Thyroid gland (tissue), 4 donors: ENCODE measurements around the gene ODAD4. TPM values are rescaled to one million over a fixed set of nuclear protein-coding genes. Genes with fewer than 3 reads are reported as not detected.
A peak's percentile ranks its signal among the peaks of the same experiment; 100 is the strongest.

ENCODE experiments used
- DNase-seq, 2 donors: peaks; one replicate each; pipeline ENCODE4 v3.0.0-alpha.2; 2019
- H3K27ac ChIP-seq, 3 donors: fragments of 200-600 bp; sonication (generic); 1 replicate in 2 of 3; 2 replicates in 1 of 3; pipeline ENCODE4 v1.5.1; 2016 to 2019; ENCODE audit warnings: mild to moderate bottlenecking in 1 of 3, moderate library complexity in 1 of 3
- H3K27me3 ChIP-seq: fragments of 200-600 bp; sonication (generic); one replicate; pipeline ENCODE4 v1.5.1; 2019
- H3K36me3 ChIP-seq, 2 donors: fragments of 200-600 bp; sonication (generic); one replicate each; pipeline ENCODE4 v1.5.1; 2016 to 2019
- H3K4me1 ChIP-seq, 2 donors: fragments of 200-600 bp; sonication (generic); one replicate each; pipeline ENCODE4 v1.5.1; 2017 to 2019
- H3K4me3 ChIP-seq, 3 donors: fragments of 200-600 bp; sonication (generic); replicated peaks in 1 of 3; 1 replicate in 2 of 3; 2 replicates in 1 of 3; pipeline ENCODE4 v1.5.1; 2016; ENCODE audit warnings: mild to moderate bottlenecking in 1 of 3
- H3K9me3 ChIP-seq: fragments of 200-600 bp; sonication (generic); one replicate; pipeline ENCODE4 v1.5.1; 2017
- CTCF ChIP-seq, 6 experiments: fragments of 200-600 bp in 3 of 6; fragments of 450-650 bp in 3 of 6; sonication (generic) in 3 of 6; IDR thresholded peaks; one replicate each; pipeline ENCODE4 v1.5.1; 2016 to 2019; ENCODE audit warnings: antibody characterized with exemption in 6 of 6, mild to moderate bottlenecking in 2 of 6, inconsistent platforms in 1 of 6, moderate library complexity in 1 of 6
- POLR2A ChIP-seq, 2 donors: fragments of 450-650 bp; IDR thresholded peaks; one replicate each; pipeline ENCODE4 v1.6.1; 2017; ENCODE audit warnings: antibody characterized with exemption in 2 of 2, mild to moderate bottlenecking in 2 of 2, moderate library complexity in 1 of 2
- WGBS, 2 donors: methylation state at CpG; one replicate each; pipeline ENCODE4 v1.1.5; 2017; 5-methylcytosine and 5-hydroxymethylcytosine counted together
- intact Hi-C: fragments of 100-400 bp; cut with DNase I; formaldehyde crosslinking; loops from one replicate; pipeline ENCODE4 v1.15.1; 2023
- total RNA-seq, 4 donors: library from RNA; depleted of rRNA; stranded (reverse); fragments of >200 nt; gene quantifications; one replicate each; pipeline ENCODE4 v1.2.3, GENCODE V29; 2016

The ODAD4 gene
- total RNA-seq, 4 donors from 2014 or later = 3.0 to 8.2 (median 3.8) TPM

GRCh38 chr17:41962111-41962510, 31.7 kb downstream of the ODAD4 start:
- H3K27me3 ChIP-seq = no peaks in the 10 kb centered on the region
- no peak for TF ChIP-seq POLR2A (IDR thresholded peaks at IDR 0.05)
- TF ChIP-seq CTCF (IDR thresholded peaks at IDR 0.05) = no peak
- no peaks in the 10 kb centered on the region for H3K9me3 ChIP-seq
- H3K36me3 ChIP-seq = no peaks in the 10 kb centered on the region
- H3K27ac ChIP-seq = no peak overlapping the region
- 88 to 89% methylated on average over 5 of the region's 5 CpGs for WGBS, 2 donors
- H3K4me1 ChIP-seq = peaks cover 12 to 19% of the 10 kb centered on the region in 2 donors
- DNase-seq = no peak
- H3K4me3 ChIP-seq = no peak overlapping the region
- intact Hi-C loops = loop anchor here (5.0 to 10.0 kb wide), 2 partner anchors 155 to 227 kb away; partner anchors contain the start of gene HAP1

DNA sequence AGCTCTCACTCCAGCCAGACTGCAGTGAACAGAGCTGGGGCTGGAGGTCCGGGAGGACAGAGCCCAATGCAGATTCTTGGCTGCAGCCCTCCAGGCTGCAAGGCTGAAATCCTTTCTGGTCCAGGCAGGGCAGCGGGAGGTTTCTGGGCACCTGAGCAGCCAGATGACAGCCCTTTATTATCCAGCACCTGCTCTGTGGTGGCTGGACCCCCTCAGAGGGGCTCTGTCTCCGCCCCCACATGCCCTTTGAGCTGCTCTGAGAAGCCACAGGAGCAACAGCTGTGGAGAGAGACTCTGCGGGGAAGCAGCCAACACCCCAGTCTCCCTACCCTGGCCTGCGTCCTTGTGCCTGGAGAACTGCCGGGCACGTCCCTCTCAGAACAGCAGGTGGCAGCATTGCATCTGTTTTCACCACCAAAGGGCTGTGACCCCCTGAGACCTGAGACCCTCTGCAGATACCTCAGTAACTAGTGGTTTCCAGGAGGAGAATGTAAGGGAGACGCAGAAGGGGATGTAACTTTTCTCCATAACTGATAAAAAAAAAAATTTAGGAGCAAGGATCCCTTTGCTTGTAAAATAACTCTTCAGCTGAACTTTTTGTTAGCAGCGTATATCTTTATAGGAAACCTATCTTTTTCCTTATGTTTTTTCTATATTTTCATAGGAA, 32.5 kb downstream of the ODAD4 start:
- TF ChIP-seq POLR2A (IDR thresholded peaks at IDR 0.05) (no peak), CTCF (IDR thresholded peaks at IDR 0.05) (peak in 5 of 6 experiments; percentile 67 to 92 (median 81))
- Histone ChIP-seq H3K36me3 (no peaks in the 10 kb centered on the region), H3K27ac (no peak overlapping the region), H3K27me3 (no peaks in the 10 kb centered on the region), H3K9me3 (no peaks in the 10 kb centered on the region), H3K4me1 (peaks cover 18 to 26% of the 10 kb centered on the region in 2 donors), H3K4me3 (no peak overlapping the region)
- intact Hi-C loops = loop anchor here (5.0 to 10.0 kb wide), 2 partner anchors 154 to 228 kb away; partner anchors contain the start of gene HAP1
- DNase-seq = peak; percentile 73 to 76
- WGBS, 2 donors = 23 to 29% methylated on average over 8 to 9 of the region's 9 CpGs

DNA sequence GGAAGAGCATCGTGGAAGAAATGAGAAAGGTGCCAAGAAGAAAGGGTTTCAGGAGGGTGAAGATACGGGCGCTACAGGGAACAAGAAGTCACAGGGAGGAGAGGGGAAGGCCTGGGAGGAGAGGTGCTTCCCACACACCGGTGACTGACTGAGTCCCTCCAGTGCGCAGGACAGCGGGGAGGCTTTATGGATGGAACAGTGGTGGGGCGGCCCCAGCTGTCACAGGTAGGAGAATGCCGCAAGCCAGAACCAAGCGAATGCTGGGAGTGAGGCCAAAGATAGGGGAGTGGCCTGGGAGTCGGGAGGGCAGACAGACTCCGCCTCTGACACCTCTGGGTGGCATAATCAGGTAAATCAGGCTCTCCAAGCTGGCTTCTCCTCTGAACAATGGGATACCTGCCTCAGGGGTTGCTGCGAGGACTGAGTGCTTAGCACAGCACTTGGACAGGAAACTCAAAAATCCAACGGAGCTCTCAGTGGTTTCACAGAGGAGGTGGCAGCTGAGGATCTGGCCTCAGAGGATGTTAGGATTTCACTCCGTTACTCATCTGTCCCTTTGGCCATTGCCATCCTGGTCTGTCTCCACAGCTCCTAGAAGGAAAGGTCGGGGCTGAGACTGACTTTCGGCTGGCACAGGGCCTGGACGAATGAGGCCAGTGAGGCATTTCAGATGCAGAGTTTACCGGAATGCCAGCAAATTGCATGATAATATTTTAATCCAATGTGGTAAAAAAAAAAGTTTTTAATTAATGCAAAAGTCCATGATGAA, 35.5 kb downstream of the ODAD4 start:
- TF ChIP-seq POLR2A (IDR thresholded peaks at IDR 0.05) = peak in 1 of 2 donors; percentile 57
- TF ChIP-seq CTCF (IDR thresholded peaks at IDR 0.05) = peak in 1 of 6 experiments; percentile 8
- intact Hi-C loops = loop anchor here (10.0 kb wide), 1 partner anchor 231 kb away; the partner anchor contains the start of gene HAP1
- peak; percentile 93 to 94 for DNase-seq
- WGBS, 2 donors = 2% methylated on average over 16 to 17 of the region's 18 CpGs
- H3K36me3 ChIP-seq = peaks cover 0 to 4% of the 10 kb centered on the region in 2 donors
- H3K27ac ChIP-seq = peak overlapping the region; percentile 61 to 91 (median 85)
- peaks cover 12 to 39% of the 10 kb centered on the region in 2 donors for H3K4me1 ChIP-seq
- peak overlapping the region in 2 of 3 donors; percentile 3 to 90 for H3K4me3 ChIP-seq
- H3K27me3 ChIP-seq = no peaks in the 10 kb centered on the region
- no peaks in the 10 kb centered on the region for H3K9me3 ChIP-seq

DNA sequence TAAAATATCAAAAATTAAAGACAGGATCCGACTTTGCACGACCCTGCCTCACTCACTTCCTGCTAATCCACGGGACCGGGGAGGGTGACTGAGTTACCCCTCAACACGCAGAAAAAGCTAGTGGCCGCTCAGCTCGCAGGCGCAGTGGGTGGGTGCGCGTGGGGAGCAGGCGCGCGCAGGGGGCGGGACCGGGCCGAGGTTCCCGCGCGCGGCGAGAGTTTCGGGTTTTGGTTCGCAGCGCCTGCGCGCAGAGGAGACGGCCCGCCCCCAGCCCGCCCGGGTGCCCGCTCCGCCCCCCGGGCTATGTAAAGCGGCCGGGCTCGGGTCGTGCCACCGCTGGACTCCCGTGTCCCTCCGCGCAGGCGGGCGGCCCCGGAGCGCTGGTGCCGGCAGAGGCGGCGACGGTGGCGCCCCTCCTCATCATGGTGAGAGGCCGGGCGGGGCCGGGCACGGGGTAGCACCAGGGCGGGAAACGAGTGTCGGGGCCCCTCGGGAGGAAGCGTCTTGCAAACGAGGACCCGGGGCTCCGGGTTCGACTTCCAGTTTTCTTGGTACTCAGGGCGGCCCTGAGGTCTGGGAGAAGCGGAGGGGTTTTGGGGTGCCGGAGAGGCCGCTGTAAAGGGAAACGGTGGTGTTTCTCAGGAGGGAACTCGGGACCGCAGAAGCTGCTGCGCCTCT, 36.2 kb downstream of the ODAD4 start, which contains the start of gene CNP:
TSS of gene CNP (plus strand) at position 333 of the 678 bp plus-strand sequence. CDS start at position 423, 90 bp downstream.
- Histone ChIP-seq H3K27ac (peak within 1 kb of the TSS; percentile 85 to 91 (median 87)), H3K27me3 (no peaks in the 10 kb centered on the region), H3K4me3 (peak within 1 kb of the TSS; percentile 46 to 90 (median 90)), H3K4me1 (peaks cover 12 to 40% of the 10 kb centered on the region in 2 donors), H3K36me3 (peaks cover 0 to 4% of the 10 kb centered on the region in 2 donors), H3K9me3 (no peaks in the 10 kb centered on the region)
- TF ChIP-seq CTCF (IDR thresholded peaks at IDR 0.05) (peak in 1 of 6 experiments; percentile 28), POLR2A (IDR thresholded peaks at IDR 0.05) (peak in 1 of 2 donors; percentile 94)
- peak; percentile 94 for DNase-seq
- WGBS, 2 donors = 0 to 1% methylated on average over 26 to 31 of the region's 71 CpGs
- intact Hi-C loops = loop anchor here (10.0 kb wide), 1 partner anchor 232 kb away; the partner anchor contains the start of gene HAP1
